HepG2 (cell line): ENCODE results near the gene GAL3ST2. TPM values are rescaled to one million over a fixed set of nuclear protein-coding genes. Genes with fewer than 3 reads are reported as not detected.

ENCODE experiments used
- ASH2L ChIP-seq: fragments of 300-600, 200-600 bp; sonication (generic); IDR thresholded peaks from 2 replicates; pipeline ENCODE4 v1.7.0; 2017; ENCODE audit warnings: low read depth, mild to moderate bottlenecking, moderate library complexity, mixed read lengths, low read length; ENCODE audit not compliant: insufficient read length
- ETV6 ChIP-seq: sonication (generic); formaldehyde crosslinking; conservative IDR thresholded peaks from 2 replicates; pipeline ENCODE4 v1.4.0; 2020; ENCODE audit warnings: missing genetic modification reagents
- HNRNPUL1 ChIP-seq: fragments of 200-400 bp; formaldehyde crosslinking; IDR thresholded peaks from 2 replicates; pipeline ENCODE4 v1.6.1; 2017; ENCODE audit warnings: low read depth, mild to moderate bottlenecking, low read length, moderate library complexity
- PAXIP1 ChIP-seq: sonication (generic); formaldehyde crosslinking; conservative IDR thresholded peaks from 2 replicates; pipeline ENCODE4 v1.4.0; 2020; ENCODE audit warnings: mild to moderate bottlenecking, missing genetic modification reagents, moderate library complexity
- SMARCE1 ChIP-seq: fragments of 450-650 bp; IDR thresholded peaks from 2 replicates; pipeline ENCODE4 v1.6.1; 2017; ENCODE audit warnings: borderline replicate concordance
- SRSF1 ChIP-seq: fragments of 200-400 bp; formaldehyde crosslinking; optimal IDR thresholded peaks from 2 replicates; pipeline ENCODE3; 2017; ENCODE audit warnings: mild to moderate bottlenecking, low read depth, low read length, moderate library complexity
- TAF15 ChIP-seq: fragments of 200-400 bp; formaldehyde crosslinking; IDR thresholded peaks from one replicate; pipeline ENCODE4 v1.6.1; 2018; ENCODE audit warnings: mild to moderate bottlenecking, low read depth, low read length; ENCODE audit not compliant: poor library complexity, severe bottlenecking
- TEAD3 ChIP-seq: optimal IDR thresholded peaks from 2 replicates; pipeline ENCODE3; 2016; ENCODE audit warnings: borderline replicate concordance
- TGIF2 ChIP-seq: IDR thresholded peaks from 2 replicates; pipeline ENCODE4 v1.6.1; 2016; ENCODE audit warnings: control low read depth, missing compliant biosample characterization
- ZKSCAN1 ChIP-seq: fragments of 150-350 bp; IDR thresholded peaks from 2 replicates; pipeline ENCODE4 v1.6.1; 2014; ENCODE audit warnings: low read length
- ZNF691 ChIP-seq: sonication (generic); formaldehyde crosslinking; IDR thresholded peaks from 2 replicates; pipeline ENCODE4 v1.4.0; 2020; ENCODE audit warnings: missing genetic modification reagents, low read depth, mild to moderate bottlenecking, borderline replicate concordance
- ZNF737 ChIP-seq: sonication (generic); formaldehyde crosslinking; IDR thresholded peaks from 2 replicates; pipeline ENCODE4 v1.5.0; 2020; ENCODE audit warnings: missing genetic modification reagents, mild to moderate bottlenecking, borderline replicate concordance
- ZNF761 ChIP-seq: sonication (generic); formaldehyde crosslinking; conservative IDR thresholded peaks from 2 replicates; pipeline ENCODE4 v1.4.0; 2020; ENCODE audit warnings: mild to moderate bottlenecking, missing genetic modification reagents
- polyA plus RNA-seq, 8 experiments: library from polyadenylated mRNA; depleted of rRNA in 3 of 8; stranded (reverse) in 7 of 8; unstranded in 1 of 8; fragments of >200 nt; fragmentation: Illumina TruSeq in 4 of 8; extraction: Trizol in 4 of 8; gene quantifications; 2 replicates each; pipeline versions ENCODE4 v1.2.1 to v1.2.3, GENCODE V29; 2011 to 2016; ENCODE audit warnings: low read depth in 4 of 8, missing spikeins in 1 of 8, mixed read lengths in 1 of 8; ENCODE audit not compliant: insufficient read depth in 1 of 8
- total RNA-seq, 5 experiments: library from RNA; depleted of rRNA; stranded (reverse); fragments of >200 nt; fragmentation: Illumina TruSeq; extraction: Trizol; gene quantifications; 2 replicates each; pipeline ENCODE4 v1.2.3, GENCODE V29; 2016; ENCODE audit warnings: low read depth in 1 of 5
- TF ChIP-seq, protein P1 (sequence below): sonication (generic); formaldehyde crosslinking; IDR thresholded peaks from 2 replicates; pipeline ENCODE4 v1.9.0; 2021; ENCODE audit warnings: mild to moderate bottlenecking, missing genetic modification reagents
- TF ChIP-seq, protein P2 (sequence below): sonication (generic); formaldehyde crosslinking; IDR thresholded peaks from 2 replicates; pipeline ENCODE4 v1.9.0; 2022; ENCODE audit warnings: missing genetic modification reagents, mild to moderate bottlenecking, borderline replicate concordance

GAL3ST2 gene
- total and polyA plus RNA-seq, 2 of the 13 experiments (the other 11 are each of a cell fraction or from before 2014, with no cell fraction given): 0.17 to 0.20 TPM

DNA sequence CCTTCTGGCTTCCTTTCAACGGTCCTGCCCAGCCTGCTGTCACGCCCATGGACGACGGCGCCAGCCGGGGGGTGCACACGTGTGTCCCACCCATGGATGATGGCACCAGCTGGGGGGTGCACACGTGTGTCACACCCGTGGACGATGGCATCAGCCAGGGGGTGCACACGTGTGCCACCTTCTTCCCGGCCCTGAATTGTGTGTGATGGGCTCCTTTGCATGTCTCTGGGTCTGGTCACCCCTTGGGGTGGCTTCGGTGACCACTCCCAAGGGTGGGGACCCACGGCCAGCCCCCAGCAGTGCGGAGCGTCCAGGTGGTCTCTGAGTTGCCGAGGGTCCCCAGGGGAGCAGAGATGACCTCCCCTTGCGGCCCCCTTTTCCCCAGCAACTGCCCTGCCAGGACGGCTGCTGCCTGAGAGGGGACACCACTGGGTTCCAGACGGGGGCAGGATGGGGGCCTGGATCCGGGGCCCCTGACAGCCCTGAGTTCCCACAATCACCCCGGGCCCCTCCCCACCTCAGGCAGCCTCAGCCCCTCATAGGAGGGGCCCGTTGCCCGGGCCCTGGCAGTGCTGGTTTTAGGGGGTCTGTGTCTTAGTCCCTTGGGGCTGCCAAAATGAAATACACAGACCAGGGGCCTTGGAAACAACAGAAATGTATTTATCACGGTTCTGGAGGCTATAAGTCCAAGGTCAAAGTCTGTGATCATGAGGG, 41.8 kb downstream of the GAL3ST2 start (continued):
- no peak for TF ChIP-seq ZNF737
- TF ChIP-seq HNRNPUL1: no peak
- no peak for TF ChIP-seq PAXIP1 (CRISPR knock-in tag)
- peak; percentile 60 for TF ChIP-seq ZKSCAN1
- TF ChIP-seq SMARCE1: no peak
- peak; percentile 42 for TF ChIP-seq SRSF1
- TF ChIP-seq, protein P1, sequence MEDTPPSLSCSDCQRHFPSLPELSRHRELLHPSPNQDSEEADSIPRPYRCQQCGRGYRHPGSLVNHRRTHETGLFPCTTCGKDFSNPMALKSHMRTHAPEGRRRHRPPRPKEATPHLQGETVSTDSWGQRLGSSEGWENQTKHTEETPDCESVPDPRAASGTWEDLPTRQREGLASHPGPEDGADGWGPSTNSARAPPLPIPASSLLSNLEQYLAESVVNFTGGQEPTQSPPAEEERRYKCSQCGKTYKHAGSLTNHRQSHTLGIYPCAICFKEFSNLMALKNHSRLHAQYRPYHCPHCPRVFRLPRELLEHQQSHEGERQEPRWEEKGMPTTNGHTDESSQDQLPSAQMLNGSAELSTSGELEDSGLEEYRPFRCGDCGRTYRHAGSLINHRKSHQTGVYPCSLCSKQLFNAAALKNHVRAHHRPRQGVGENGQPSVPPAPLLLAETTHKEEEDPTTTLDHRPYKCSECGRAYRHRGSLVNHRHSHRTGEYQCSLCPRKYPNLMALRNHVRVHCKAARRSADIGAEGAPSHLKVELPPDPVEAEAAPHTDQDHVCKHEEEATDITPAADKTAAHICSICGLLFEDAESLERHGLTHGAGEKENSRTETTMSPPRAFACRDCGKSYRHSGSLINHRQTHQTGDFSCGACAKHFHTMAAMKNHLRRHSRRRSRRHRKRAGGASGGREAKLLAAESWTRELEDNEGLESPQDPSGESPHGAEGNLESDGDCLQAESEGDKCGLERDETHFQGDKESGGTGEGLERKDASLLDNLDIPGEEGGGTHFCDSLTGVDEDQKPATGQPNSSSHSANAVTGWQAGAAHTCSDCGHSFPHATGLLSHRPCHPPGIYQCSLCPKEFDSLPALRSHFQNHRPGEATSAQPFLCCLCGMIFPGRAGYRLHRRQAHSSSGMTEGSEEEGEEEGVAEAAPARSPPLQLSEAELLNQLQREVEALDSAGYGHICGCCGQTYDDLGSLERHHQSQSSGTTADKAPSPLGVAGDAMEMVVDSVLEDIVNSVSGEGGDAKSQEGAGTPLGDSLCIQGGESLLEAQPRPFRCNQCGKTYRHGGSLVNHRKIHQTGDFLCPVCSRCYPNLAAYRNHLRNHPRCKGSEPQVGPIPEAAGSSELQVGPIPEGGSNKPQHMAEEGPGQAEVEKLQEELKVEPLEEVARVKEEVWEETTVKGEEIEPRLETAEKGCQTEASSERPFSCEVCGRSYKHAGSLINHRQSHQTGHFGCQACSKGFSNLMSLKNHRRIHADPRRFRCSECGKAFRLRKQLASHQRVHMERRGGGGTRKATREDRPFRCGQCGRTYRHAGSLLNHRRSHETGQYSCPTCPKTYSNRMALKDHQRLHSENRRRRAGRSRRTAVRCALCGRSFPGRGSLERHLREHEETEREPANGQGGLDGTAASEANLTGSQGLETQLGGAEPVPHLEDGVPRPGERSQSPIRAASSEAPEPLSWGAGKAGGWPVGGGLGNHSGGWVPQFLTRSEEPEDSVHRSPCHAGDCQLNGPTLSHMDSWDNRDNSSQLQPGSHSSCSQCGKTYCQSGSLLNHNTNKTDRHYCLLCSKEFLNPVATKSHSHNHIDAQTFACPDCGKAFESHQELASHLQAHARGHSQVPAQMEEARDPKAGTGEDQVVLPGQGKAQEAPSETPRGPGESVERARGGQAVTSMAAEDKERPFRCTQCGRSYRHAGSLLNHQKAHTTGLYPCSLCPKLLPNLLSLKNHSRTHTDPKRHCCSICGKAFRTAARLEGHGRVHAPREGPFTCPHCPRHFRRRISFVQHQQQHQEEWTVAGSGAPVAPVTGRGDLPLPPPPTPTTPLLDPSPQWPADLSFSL: no peak
- no peak for TF ChIP-seq TGIF2 (CRISPR knock-in tag)
- no peak for TF ChIP-seq TEAD3 (CRISPR knock-in tag)
- peak; percentile 13 for TF ChIP-seq ASH2L
- no peak for TF ChIP-seq ZNF691 (CRISPR knock-in tag)
- peak; percentile 26 for TF ChIP-seq TAF15
- no peak for TF ChIP-seq ZNF761 (CRISPR knock-in tag)
- no peak; the same call in 1 of the 2 replicates for TF ChIP-seq ETV6 (CRISPR knock-in tag)
- TF ChIP-seq, protein P2, sequence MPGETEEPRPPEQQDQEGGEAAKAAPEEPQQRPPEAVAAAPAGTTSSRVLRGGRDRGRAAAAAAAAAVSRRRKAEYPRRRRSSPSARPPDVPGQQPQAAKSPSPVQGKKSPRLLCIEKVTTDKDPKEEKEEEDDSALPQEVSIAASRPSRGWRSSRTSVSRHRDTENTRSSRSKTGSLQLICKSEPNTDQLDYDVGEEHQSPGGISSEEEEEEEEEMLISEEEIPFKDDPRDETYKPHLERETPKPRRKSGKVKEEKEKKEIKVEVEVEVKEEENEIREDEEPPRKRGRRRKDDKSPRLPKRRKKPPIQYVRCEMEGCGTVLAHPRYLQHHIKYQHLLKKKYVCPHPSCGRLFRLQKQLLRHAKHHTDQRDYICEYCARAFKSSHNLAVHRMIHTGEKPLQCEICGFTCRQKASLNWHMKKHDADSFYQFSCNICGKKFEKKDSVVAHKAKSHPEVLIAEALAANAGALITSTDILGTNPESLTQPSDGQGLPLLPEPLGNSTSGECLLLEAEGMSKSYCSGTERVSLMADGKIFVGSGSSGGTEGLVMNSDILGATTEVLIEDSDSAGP: peak; percentile 46; the same call in 1 of the 2 replicates
